ENCODE results near the gene GADD45B.
"Not testable (repeated sequence)": the region's sequence is repeated elsewhere in the genome, so short reads cannot be mapped to it uniquely, and the experiment has no call there.

Gene GADD45B

DNA sequence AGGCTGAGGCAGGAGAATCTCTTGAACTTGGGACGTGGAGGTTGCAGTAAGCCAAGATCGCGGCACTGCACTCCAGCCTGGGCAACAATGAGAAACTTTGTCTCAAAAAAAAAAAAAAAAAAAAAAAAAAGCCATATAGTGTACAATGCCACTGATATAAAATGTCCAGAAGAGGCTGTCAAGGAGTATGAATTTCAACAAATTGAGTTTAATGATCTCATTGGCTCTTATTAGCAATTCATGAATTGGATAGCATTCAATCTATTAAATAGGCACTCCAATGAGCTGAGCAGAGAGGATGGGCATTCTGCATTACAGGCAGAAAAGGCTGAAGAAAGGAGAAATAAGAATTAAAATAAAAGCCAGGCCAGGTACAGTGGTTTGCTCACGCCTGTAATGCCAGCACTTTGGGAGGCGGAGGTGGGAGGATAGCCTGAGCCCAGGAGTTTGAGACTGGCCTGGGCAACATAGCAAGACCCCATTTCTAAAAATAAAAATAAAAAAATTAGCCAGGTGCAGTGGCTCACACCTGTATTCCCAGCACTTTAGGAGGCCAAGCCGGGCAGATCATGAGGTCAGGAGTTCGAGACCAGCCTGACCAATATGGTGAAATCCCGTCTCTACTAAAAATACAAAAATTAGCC, 18.4 kb upstream of the GADD45B start:
- Histone ChIP-seq H3K4me2 (ENCODE audit: low read length) (peak overlapping the region; percentile 90), H3K27me3 (ENCODE audit: control insufficient read depth, low read length) (peaks cover 4% of the 10 kb centered on the region), H3K36me3 (ENCODE audit: control insufficient read depth, low read length) (peaks cover 26% of the 10 kb centered on the region), H3K27ac (ENCODE audit: low read depth, low read length) (no peak overlapping the region), H3K79me2 (ENCODE audit: control insufficient read depth, low read length) (peaks cover 45% of the 10 kb centered on the region), H3K4me1 (ENCODE audit: control insufficient read depth, low read length) (peaks cover 52% of the 10 kb centered on the region), H3K9me3 (ENCODE audit: control insufficient read depth, insufficient read depth, low read length) (no peaks in the 10 kb centered on the region), H3K9me2 (replicated peaks; ENCODE audit: control insufficient read depth, low read length) (no peaks in the 10 kb centered on the region), H4K20me1 (ENCODE audit: control insufficient read depth, insufficient read depth, low read depth, low read length) (peaks cover 9% of the 10 kb centered on the region; the same call in 1 of the 2 replicates), H3K4me3 (ENCODE audit: low read length) (peak overlapping the region; percentile 74), H3F3A (ENCODE audit: control insufficient read depth, insufficient read depth) (no peaks in the 10 kb centered on the region)
- TF ChIP-seq, protein P1, sequence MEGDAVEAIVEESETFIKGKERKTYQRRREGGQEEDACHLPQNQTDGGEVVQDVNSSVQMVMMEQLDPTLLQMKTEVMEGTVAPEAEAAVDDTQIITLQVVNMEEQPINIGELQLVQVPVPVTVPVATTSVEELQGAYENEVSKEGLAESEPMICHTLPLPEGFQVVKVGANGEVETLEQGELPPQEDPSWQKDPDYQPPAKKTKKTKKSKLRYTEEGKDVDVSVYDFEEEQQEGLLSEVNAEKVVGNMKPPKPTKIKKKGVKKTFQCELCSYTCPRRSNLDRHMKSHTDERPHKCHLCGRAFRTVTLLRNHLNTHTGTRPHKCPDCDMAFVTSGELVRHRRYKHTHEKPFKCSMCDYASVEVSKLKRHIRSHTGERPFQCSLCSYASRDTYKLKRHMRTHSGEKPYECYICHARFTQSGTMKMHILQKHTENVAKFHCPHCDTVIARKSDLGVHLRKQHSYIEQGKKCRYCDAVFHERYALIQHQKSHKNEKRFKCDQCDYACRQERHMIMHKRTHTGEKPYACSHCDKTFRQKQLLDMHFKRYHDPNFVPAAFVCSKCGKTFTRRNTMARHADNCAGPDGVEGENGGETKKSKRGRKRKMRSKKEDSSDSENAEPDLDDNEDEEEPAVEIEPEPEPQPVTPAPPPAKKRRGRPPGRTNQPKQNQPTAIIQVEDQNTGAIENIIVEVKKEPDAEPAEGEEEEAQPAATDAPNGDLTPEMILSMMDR (IDR thresholded peaks at IDR 0.05; ENCODE audit: low read depth, low read length, poor library complexity, severe bottlenecking), result no peak
- TF ChIP-seq EZH2phosphoT487 (IDR thresholded peaks at IDR 0.05; ENCODE audit: borderline replicate concordance, low read length), result no peak

DNA sequence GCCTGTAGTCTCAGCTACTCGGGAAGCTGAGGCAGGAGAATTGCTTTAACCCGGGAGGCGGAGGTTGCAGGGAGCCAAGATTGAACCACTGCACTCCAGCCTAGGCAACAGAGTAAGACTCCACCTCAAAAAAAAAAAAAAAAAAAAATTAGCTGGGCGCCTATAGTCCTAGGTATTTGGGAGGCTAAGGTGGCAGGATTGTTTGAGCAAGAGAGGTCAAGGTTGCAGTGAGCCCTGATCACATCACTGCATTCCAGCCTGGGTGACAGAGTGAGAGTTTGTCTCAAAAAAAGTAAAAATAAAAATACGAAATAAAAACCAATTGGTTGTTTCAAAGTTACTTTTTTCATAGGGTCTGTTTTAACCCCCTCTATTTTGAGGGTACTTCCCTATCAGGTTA, 17.9 kb upstream of the GADD45B start:
- H3K36me3 ChIP-seq (ENCODE audit: control insufficient read depth, low read length), result peaks cover 21% of the 10 kb centered on the region
- H3K79me2 ChIP-seq (ENCODE audit: control insufficient read depth, low read length), result peaks cover 39% of the 10 kb centered on the region
- no peak overlapping the region for H3K4me2 ChIP-seq (ENCODE audit: low read length)
- no peak overlapping the region for H3K27ac ChIP-seq (ENCODE audit: low read depth, low read length)
- H3K9me2 ChIP-seq (replicated peaks; ENCODE audit: control insufficient read depth, low read length), result no peaks in the 10 kb centered on the region
- peaks cover 9% of the 10 kb centered on the region; the same call in 1 of the 2 replicates for H4K20me1 ChIP-seq (ENCODE audit: control insufficient read depth, insufficient read depth, low read depth, low read length)
- H3K27me3 ChIP-seq (ENCODE audit: control insufficient read depth, low read length), result peaks cover 8% of the 10 kb centered on the region
- TF ChIP-seq EZH2phosphoT487 (IDR thresholded peaks at IDR 0.05; ENCODE audit: borderline replicate concordance, low read length), result no peak
- TF ChIP-seq, protein P1 (IDR thresholded peaks at IDR 0.05; ENCODE audit: low read depth, low read length, poor library complexity, severe bottlenecking), result no peak
- no peak overlapping the region for H3K4me3 ChIP-seq (ENCODE audit: low read length)
- H3K9me3 ChIP-seq (ENCODE audit: control insufficient read depth, insufficient read depth, low read length), result no peaks in the 10 kb centered on the region
- H3F3A ChIP-seq (ENCODE audit: control insufficient read depth, insufficient read depth), result no peaks in the 10 kb centered on the region
- H3K4me1 ChIP-seq (ENCODE audit: control insufficient read depth, low read length), result peaks cover 47% of the 10 kb centered on the region

DNA sequence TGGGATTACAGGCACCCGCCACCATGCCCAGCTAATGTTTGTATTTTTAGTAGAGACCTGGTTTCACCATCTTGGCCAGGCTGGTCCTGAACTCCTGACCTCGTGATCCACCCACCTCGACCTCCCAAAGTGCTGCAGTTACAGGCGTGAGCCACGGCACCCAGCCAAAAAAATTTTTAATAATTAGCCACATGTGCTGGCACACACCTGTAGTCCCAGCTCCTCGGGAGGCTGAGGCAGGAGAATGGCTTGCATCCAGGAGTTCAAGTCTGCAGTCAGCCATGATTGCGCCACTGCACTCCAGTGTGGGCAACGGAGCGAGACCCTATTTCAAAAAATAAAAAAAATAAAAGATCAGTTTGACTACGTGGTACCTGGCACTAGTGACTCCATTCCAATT, 17.2 kb upstream of the GADD45B start:
- not testable (repeated sequence) for H3K4me2 ChIP-seq (ENCODE audit: low read length); H4K20me1 ChIP-seq (ENCODE audit: control insufficient read depth, insufficient read depth, low read depth, low read length); H3K4me3 ChIP-seq (ENCODE audit: low read length); H3K27me3 ChIP-seq (ENCODE audit: control insufficient read depth, low read length); H3F3A ChIP-seq (ENCODE audit: control insufficient read depth, insufficient read depth); H3K9me2 ChIP-seq (replicated peaks; ENCODE audit: control insufficient read depth, low read length); H3K27ac ChIP-seq (ENCODE audit: low read depth, low read length); H3K9me3 ChIP-seq (ENCODE audit: control insufficient read depth, insufficient read depth, low read length)
- Histone ChIP-seq H3K79me2 (ENCODE audit: control insufficient read depth, low read length) (peaks cover 32% of the 10 kb centered on the region), H3K36me3 (ENCODE audit: control insufficient read depth, low read length) (peaks cover 14% of the 10 kb centered on the region), H3K4me1 (ENCODE audit: control insufficient read depth, low read length) (peaks cover 40% of the 10 kb centered on the region)

DNA sequence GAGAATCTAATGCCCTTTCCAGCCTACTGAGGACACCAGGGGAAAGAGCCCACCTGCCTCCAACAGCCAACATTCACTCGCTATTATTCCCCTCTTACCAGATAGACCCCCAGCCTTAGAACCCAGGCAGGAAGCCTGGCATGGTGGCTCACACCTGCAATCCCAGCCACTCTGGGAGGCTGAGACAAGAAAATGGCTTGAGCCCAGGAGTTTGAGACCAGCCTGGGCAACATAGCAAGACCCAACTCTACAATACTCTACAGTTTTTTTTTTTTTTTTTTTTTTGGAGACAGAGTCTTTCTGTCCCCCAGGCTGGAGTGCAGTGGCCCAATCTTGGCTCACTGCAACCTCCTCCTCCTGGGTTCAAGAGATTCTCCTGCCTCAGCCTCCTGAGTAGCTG, 15.7 kb upstream of the GADD45B start:
- Histone ChIP-seq H3K4me2 (ENCODE audit: low read length) (no peak overlapping the region), H3K4me3 (ENCODE audit: low read length) (no peak overlapping the region), H3K36me3 (ENCODE audit: control insufficient read depth, low read length) (peaks cover 12% of the 10 kb centered on the region), H3K9me2 (replicated peaks; ENCODE audit: control insufficient read depth, low read length) (no peaks in the 10 kb centered on the region), H3K27me3 (ENCODE audit: control insufficient read depth, low read length) (peaks cover 8% of the 10 kb centered on the region), H3F3A (ENCODE audit: control insufficient read depth, insufficient read depth) (no peaks in the 10 kb centered on the region; the same call in 1 of the 2 replicates), H3K4me1 (ENCODE audit: control insufficient read depth, low read length) (peaks cover 28% of the 10 kb centered on the region), H3K79me2 (ENCODE audit: control insufficient read depth, low read length) (peaks cover 17% of the 10 kb centered on the region), H3K27ac (ENCODE audit: low read depth, low read length) (no peak overlapping the region), H4K20me1 (ENCODE audit: control insufficient read depth, insufficient read depth, low read depth, low read length) (peaks cover 6% of the 10 kb centered on the region; the same call in 1 of the 2 replicates), H3K9me3 (ENCODE audit: control insufficient read depth, insufficient read depth, low read length) (no peaks in the 10 kb centered on the region)
- TF ChIP-seq, protein P1 (IDR thresholded peaks at IDR 0.05; ENCODE audit: low read depth, low read length, poor library complexity, severe bottlenecking), result no peak
- no peak for TF ChIP-seq EZH2phosphoT487 (IDR thresholded peaks at IDR 0.05; ENCODE audit: borderline replicate concordance, low read length)
